NCI-H1436 (cell line): ENCODE results near the gene CLPX.
A peak's percentile ranks its signal among the peaks of the same experiment; 100 is the strongest.
"Not testable (repeated sequence)": the region's sequence is repeated elsewhere in the genome, so short reads cannot be mapped to it uniquely, and the experiment has no call there.

Source experiments
- DNase-seq: peaks from one replicate; lab custom pipeline; 2025; lab: John Stamatoyannopoulos, UW

Gene CLPX

DNA sequence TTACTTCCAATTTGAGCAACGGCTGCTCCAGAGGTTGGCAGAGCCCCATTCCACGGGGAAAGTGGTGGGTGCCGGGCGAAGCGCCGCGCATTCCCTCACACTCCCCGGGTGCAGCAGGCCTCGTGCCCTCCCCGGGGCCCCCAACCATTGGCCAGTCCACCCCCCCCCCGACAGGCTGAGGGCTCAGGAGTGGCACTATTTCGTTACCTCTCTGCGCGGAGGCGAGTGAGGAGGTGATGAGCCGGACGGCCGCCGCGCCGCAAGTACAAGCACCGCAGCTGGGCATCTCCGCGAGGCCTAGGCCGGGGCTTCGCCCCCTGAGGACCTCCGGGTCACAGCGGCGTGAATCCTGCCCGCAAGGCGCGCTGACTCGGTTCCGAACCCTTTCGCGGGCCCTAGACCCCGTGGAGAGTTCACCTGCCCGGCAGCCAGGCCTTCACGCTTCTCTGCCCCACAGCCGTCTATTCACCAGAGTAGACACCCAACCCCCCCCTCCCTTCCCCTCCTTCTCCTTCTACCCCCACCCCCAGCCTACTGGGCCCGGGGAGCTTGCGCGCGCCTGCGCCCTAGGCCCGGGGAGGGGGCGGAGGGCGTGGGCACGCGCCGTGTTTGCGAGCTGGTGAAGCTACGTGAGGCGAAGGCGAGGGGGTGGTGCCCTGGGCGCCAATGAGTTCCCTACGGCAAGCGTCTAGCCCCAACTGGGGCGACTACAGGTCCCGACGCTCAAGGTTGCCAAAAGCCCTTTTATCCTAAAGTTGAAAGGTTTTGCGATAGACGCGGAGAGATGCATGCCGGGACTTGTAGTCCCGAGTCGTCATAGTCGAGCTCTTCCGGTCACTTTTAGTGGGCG lies at the start of gene CLPX:
TSS of gene CLPX (minus strand) at position 475 of the 850 bp plus-strand sequence. CDS start at position 286, 189 bp downstream.
- DNase-seq, result peak; percentile 79

DNA sequence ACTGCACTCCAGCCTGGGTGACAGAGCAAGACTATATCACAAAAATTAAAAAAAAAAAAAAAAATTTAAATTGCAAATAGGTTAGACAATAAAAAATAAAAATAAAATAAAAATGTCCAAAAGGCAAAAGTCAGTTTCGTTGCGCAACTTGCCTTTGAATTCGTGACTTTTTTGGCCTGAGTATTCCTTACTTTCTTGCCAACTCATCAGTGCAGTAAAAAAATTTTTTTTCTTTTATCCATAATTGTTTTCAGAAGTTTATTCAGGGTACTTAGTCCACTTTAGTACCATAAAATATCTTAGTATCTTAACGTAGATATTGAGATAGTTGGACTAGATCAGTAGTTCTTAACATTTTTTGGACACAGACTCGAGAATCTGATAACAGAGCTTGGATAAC lies 48.6 kb upstream of the CLPX start:
- DNase-seq, result no peak

GRCh38 chr15:65232520-65232919 lies 47.4 kb upstream of the CLPX start:
- no peak for DNase-seq

GRCh38 chr15:65231306-65231705 lies 46.2 kb upstream of the CLPX start:
- no peak for DNase-seq

GRCh38 chr15:65226901-65227300 lies 41.8 kb upstream of the CLPX start:
- DNase-seq, result not testable (repeated sequence)

DNA sequence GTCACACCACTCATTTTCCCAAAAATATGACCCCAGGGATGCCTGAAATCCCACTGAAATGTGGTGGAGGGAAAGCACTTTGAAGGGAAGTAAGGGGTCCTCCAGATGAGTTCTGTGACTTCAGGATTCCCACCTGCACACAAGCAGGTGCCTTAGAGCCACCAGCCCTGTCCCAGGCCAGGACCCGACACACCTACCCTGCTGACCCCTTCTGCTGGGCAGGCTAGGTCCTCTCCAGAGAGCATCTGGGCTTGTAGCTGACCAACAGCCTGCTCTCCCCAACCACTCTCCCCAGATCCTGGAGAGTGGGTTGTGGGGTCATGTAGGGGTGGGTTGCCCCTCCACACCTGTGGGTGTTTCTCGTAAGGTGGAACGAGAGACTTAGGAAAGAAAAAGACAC lies 41.1 kb upstream of the CLPX start:
- no peak for DNase-seq

DNA sequence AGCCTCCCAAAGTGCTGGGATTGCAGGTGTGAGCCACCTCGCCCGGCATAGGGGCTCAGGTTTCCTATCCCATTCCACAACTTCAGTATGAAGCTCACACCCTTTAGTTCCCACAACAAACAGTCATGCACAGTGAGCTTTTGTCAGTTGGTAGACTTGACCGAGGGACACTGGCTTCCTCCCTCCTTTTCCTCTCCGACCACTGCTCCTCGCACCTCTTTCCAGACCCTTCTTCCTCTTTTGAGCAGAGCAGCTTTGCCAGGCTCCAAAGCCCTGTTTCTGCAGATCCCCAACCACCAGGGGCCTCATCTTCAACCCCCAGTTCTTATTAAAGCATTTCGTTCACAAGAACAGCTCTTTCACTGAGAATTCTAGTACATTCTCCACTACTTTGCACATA lies 38.9 kb upstream of the CLPX start:
- no peak for DNase-seq

GRCh38 chr15:65222891-65223290 lies 37.7 kb upstream of the CLPX start:
- no peak for DNase-seq

GRCh38 chr15:65221697-65222096 lies 36.6 kb upstream of the CLPX start:
- DNase-seq, result no peak

GRCh38 chr15:65219137-65219536 lies 34.0 kb upstream of the CLPX start:
- DNase-seq, result no peak

DNA sequence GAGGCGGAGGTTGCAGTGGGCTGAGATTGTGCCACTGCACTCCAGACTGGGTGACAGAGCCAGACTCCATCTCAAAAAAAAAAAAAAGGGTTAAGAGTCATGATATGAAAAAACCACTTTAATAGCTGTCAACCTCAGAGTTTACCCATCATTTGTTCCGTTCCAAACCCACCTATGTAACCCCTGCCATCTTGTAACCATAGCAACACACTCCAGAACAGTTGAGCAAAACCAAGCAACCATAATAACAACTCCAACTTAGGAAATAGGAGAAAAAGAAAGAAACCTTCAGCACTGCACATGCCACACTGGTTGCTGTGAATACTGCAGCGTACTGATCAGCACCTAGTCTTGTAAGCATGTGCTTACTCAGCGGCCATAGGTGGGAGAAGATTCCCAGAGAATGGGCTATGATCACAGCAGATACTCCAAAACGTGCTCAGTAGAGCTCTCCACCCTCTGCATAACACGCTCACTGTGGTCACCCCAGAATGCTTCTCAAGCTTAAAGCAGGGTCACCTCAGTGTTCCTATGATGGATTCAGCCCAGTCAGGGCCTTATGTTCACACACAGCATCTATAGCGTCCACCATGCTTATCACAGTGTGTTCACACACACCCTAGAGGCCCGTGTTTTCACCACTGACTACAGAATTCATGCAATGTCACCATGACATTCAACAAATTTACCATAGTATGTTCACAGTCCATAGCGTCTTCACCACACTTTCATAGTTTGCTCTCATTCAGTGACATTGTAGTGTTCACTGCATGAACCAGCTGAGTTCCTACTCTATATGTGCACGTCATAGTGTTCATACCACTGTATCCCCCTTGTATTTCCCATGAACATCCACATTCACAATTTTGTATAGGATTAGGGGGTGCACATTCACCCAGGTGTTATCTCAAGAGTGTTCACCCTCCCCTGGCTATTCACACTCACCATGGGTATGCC lies 32.7 kb upstream of the CLPX start:
- no peak for DNase-seq

GRCh38 chr15:65215496-65215895 lies 30.4 kb upstream of the CLPX start:
- DNase-seq, result no peak

- no peak for DNase-seq
Observed at GRCh38 chr15:65214010-65214409, 28.9 kb upstream of the CLPX start.

DNA sequence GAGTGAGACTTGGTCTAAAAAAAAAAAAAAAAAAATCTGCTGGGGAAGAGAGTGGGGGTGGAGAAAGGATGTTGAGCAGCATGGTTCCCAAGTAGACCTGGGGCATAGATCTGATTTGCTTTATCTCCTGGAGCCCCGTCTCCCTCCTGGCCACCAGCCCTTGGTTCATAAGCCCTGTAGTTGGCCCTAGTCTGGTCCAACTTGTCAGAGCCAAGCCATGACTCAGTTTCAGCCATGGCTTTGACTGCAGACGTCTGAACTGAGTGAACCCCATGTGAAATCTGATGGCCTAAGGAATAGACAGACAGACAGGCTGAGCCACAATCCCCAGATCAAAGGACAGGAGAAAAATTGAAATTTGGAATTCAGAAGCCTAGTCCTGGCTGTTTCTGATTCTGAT lies 28.1 kb upstream of the CLPX start:
- no peak for DNase-seq

DNA sequence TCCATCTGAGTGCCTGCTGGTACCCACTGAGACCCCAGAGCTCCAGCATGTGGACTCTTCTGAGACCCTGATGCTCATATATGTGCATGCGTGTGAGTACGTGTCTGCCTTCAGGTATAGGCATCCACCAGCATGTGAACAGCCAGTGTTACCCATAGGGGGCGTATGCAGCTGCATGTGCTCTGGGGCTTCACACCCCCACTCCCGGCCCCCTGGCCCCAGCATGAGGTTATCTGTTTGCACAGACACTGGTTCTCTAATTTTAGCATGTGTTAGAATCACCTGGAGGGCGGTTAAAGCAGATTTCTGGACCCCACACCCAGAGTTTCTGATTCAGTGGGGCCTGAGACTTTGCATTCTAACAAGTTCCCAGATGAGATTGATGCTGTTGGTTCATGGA lies 27.0 kb upstream of the CLPX start:
- no peak for DNase-seq

- no peak for DNase-seq
Observed at GRCh38 chr15:65211482-65211982, 26.4 kb upstream of the CLPX start.

GRCh38 chr15:65210770-65211481 lies 25.8 kb upstream of the CLPX start, which contains the start of gene CILP:
CILP (minus strand) TSS chr15:65211473; CDS start chr15:65209755, 1,718 bp downstream.
- no peak for DNase-seq

DNA sequence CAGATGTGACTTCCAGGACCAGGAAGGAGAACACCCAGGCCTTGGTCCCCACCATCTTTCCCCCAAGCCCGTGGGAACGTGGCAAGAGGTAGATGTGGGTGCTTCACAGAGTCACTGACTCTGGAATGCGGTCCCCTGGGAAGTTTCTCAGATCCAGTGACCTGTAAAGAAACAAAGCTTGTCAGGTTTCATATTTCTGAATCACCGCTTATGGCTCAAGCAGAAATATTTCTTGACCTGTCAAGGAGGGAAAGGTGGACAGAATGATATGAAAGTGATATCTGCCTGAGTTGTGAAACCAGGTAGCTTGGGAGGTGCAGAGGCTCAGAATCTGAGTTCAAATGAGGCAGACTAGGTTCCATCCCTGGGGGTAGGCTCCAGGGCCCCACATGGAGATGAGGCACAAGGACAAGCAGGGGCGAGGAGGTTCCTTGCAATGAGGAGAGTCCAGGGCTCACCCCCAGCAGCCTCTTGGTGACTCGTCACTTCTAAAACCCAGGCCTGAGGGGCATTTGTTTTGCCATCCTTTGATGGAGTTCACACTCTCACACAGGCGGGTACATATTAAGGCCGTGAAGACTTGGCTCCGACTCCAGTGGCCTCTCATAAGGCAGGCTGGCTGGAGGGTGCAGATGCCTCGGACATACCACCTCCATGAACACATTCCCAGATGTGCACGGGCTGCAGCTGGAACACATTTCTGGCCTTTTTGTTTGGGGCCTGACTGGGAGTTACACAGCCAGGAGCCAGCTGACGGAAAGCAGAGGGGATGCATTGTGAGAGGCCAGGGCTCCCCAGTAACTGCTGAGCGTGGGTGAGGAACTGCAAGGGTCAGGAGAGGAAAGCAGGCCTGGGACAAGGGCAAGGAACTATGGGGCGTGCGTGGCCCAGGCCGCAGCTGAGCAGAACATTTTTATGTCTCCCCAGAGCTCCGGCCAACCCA lies 24.8 kb upstream of the CLPX start:
- no peak for DNase-seq

- DNase-seq, result no peak
Observed at GRCh38 chr15:65208647-65209046, 23.5 kb upstream of the CLPX start.

- no peak for DNase-seq
Observed at GRCh38 chr15:65207280-65207840, 22.2 kb upstream of the CLPX start.
